Central memory CD8-positive, alpha-beta T cell (primary cell): Measurements from ENCODE around the gene TM9SF1.
A peak's percentile ranks its signal among the peaks of the same experiment; 100 is the strongest.
"Not testable (repeated sequence)": the region's sequence is repeated elsewhere in the genome, so short reads cannot be mapped to it uniquely, and the experiment has no call there.

ENCODE experiments used
- ATAC-seq: fragments of 150-1000 bp; cut with Tn5 transposase; replicated peaks from 2 replicates; pipeline ENCODE4 v1.10.0; 2022; ENCODE audit warnings: mild to moderate bottlenecking, moderate FRiP score, moderate number of reproducible peaks; ENCODE audit not compliant: poor library complexity, severe bottlenecking; ENCODE audit errors: extremely low read depth
- DNase-seq, 2 donors: peaks; one replicate each; pipeline ENCODE4 v3.0.0; 2021; ENCODE audit warnings: low spot score in 2 of 2
- H3K27ac Mint-ChIP-seq: one replicate; pipeline ENCODE4 v1.8.0; 2022; ENCODE audit warnings: low read depth, mild to moderate bottlenecking, moderate library complexity, mixed read lengths
- H3K27me3 Mint-ChIP-seq: one replicate; pipeline ENCODE4 v1.8.0; 2022; ENCODE audit warnings: mixed read lengths
- H3K36me3 Mint-ChIP-seq: one replicate; pipeline ENCODE4 v1.8.0; 2022; ENCODE audit warnings: mild to moderate bottlenecking, moderate library complexity, mixed read lengths; ENCODE audit not compliant: insufficient read depth
- H3K4me1 Mint-ChIP-seq: one replicate; pipeline ENCODE4 v1.8.0; 2022; ENCODE audit warnings: mixed read lengths
- H3K4me3 Mint-ChIP-seq: one replicate; pipeline ENCODE4 v1.8.0; 2022; ENCODE audit warnings: mild to moderate bottlenecking, moderate library complexity, mixed read lengths
- H3K9me3 Mint-ChIP-seq: one replicate; pipeline ENCODE4 v1.8.0; 2022; ENCODE audit warnings: mixed read lengths

TM9SF1 gene

GRCh38 chr14:24234095-24235005, 39.1 kb upstream of the TM9SF1 start:
- no peak for ATAC-seq
- H3K36me3 Mint-ChIP-seq, result peaks cover 37% of the 10 kb centered on the region
- DNase-seq, result no peak
- H3K9me3 Mint-ChIP-seq, result no peaks in the 10 kb centered on the region
- peaks cover 68% of the 10 kb centered on the region for H3K4me1 Mint-ChIP-seq
- H3K27ac Mint-ChIP-seq, result peak overlapping the region; percentile 49
- H3K27me3 Mint-ChIP-seq, result no peaks in the 10 kb centered on the region
- H3K4me3 Mint-ChIP-seq, result peak overlapping the region; percentile 86

GRCh38 chr14:24233538-24233866, 38.3 kb upstream of the TM9SF1 start:
- Mint-ChIP-seq H3K27me3 (no peaks in the 10 kb centered on the region), H3K4me3 (peak overlapping the region; percentile 86), H3K9me3 (no peaks in the 10 kb centered on the region), H3K4me1 (peaks cover 64% of the 10 kb centered on the region), H3K27ac (peak overlapping the region; percentile 8), H3K36me3 (peaks cover 31% of the 10 kb centered on the region)
- no peak for ATAC-seq
- no peak for DNase-seq

- ATAC-seq (peak; percentile 15), DNase-seq (no peak)
- H3K27me3 Mint-ChIP-seq, result no peaks in the 10 kb centered on the region
- H3K4me1 Mint-ChIP-seq, result peaks cover 60% of the 10 kb centered on the region
- H3K9me3 Mint-ChIP-seq, result no peaks in the 10 kb centered on the region
- peak within 1 kb of the TSS; percentile 86 for H3K4me3 Mint-ChIP-seq
- peak within 1 kb of the TSS; percentile 89 for H3K27ac Mint-ChIP-seq
- H3K36me3 Mint-ChIP-seq, result peaks cover 27% of the 10 kb centered on the region
These were observed 37.6 kb upstream of the TM9SF1 start, which contains the start of gene GMPR2 for GRCh38 chr14:24232645-24233537. Gene GMPR2 (plus strand): TSS chr14:24232929. CDS start chr14:24233254, 325 bp downstream.

GRCh38 chr14:24232121-24232644, 36.9 kb upstream of the TM9SF1 start, which contains the start of gene NEDD8:
Gene NEDD8 (minus strand): TSS chr14:24232367. CDS start chr14:24232267, 100 bp downstream.
- peak; percentile 88 for ATAC-seq
- Mint-ChIP-seq H3K36me3 (peaks cover 25% of the 10 kb centered on the region), H3K27ac (peak within 1 kb of the TSS; percentile 89), H3K9me3 (no peaks in the 10 kb centered on the region), H3K4me1 (peaks cover 58% of the 10 kb centered on the region), H3K27me3 (no peaks in the 10 kb centered on the region), H3K4me3 (peak within 1 kb of the TSS; percentile 86)
- peak; percentile 77 to 79 for DNase-seq

- H3K27ac Mint-ChIP-seq, result peak overlapping the region; percentile 89
- peaks cover 56% of the 10 kb centered on the region for H3K4me1 Mint-ChIP-seq
- peak overlapping the region; percentile 86 for H3K4me3 Mint-ChIP-seq
- H3K36me3 Mint-ChIP-seq, result peaks cover 20% of the 10 kb centered on the region
- H3K27me3 Mint-ChIP-seq, result no peaks in the 10 kb centered on the region
- DNase-seq, result no peak
- H3K9me3 Mint-ChIP-seq, result no peaks in the 10 kb centered on the region
- ATAC-seq, result peak; percentile 38
These were observed 36.3 kb upstream of the TM9SF1 start for GRCh38 chr14:24231263-24232120.

GRCh38 chr14:24228902-24229301, 33.7 kb upstream of the TM9SF1 start:
- Mint-ChIP-seq H3K27me3 (no peaks in the 10 kb centered on the region), H3K36me3 (peaks cover 20% of the 10 kb centered on the region), H3K9me3 (no peaks in the 10 kb centered on the region), H3K4me1 (peaks cover 41% of the 10 kb centered on the region), H3K27ac (peak overlapping the region; percentile 25), H3K4me3 (no peak overlapping the region)
- ATAC-seq (no peak), DNase-seq (no peak)

GRCh38 chr14:24226473-24226872, 31.2 kb upstream of the TM9SF1 start:
- Mint-ChIP-seq H3K4me3 (no peak overlapping the region), H3K27ac (no peak overlapping the region), H3K36me3 (peaks cover 16% of the 10 kb centered on the region), H3K27me3 (no peaks in the 10 kb centered on the region), H3K4me1 (peaks cover 26% of the 10 kb centered on the region), H3K9me3 (no peaks in the 10 kb centered on the region)
- no peak for DNase-seq
- ATAC-seq, result no peak

- no peak for ATAC-seq
- DNase-seq, result no peak
- Mint-ChIP-seq H3K27ac (peak overlapping the region; percentile 62), H3K9me3 (no peaks in the 10 kb centered on the region), H3K36me3 (peaks cover 16% of the 10 kb centered on the region), H3K27me3 (no peaks in the 10 kb centered on the region), H3K4me1 (peaks cover 21% of the 10 kb centered on the region), H3K4me3 (no peak overlapping the region)
These were observed 29.4 kb upstream of the TM9SF1 start for GRCh38 chr14:24224618-24225071.

- not testable (repeated sequence) for H3K27me3 Mint-ChIP-seq, H3K27ac Mint-ChIP-seq, H3K4me3 Mint-ChIP-seq, H3K9me3 Mint-ChIP-seq, DNase-seq, ATAC-seq
- H3K4me1 Mint-ChIP-seq, result peaks cover 21% of the 10 kb centered on the region
- H3K36me3 Mint-ChIP-seq, result peaks cover 17% of the 10 kb centered on the region
These were observed 27.7 kb upstream of the TM9SF1 start for GRCh38 chr14:24222987-24223386.

GRCh38 chr14:24219521-24219920, 24.3 kb upstream of the TM9SF1 start:
- Mint-ChIP-seq H3K27ac (no peak overlapping the region), H3K4me3 (no peak overlapping the region)
- no peak for ATAC-seq

GRCh38 chr14:24219080-24219479, 23.8 kb upstream of the TM9SF1 start:
- no peak overlapping the region for H3K4me3 Mint-ChIP-seq
- H3K27me3 Mint-ChIP-seq, result no peaks in the 10 kb centered on the region
- H3K9me3 Mint-ChIP-seq, result no peaks in the 10 kb centered on the region
- no peak for ATAC-seq
- H3K4me1 Mint-ChIP-seq, result peaks cover 31% of the 10 kb centered on the region
- no peak overlapping the region for H3K27ac Mint-ChIP-seq
- H3K36me3 Mint-ChIP-seq, result peaks cover 19% of the 10 kb centered on the region
- DNase-seq, result no peak

More at GRCh38 chr14:24219521-24219920, 24.3 kb upstream of the TM9SF1 start:
- H3K27me3 Mint-ChIP-seq, result no peaks in the 10 kb centered on the region
- peaks cover 19% of the 10 kb centered on the region for H3K36me3 Mint-ChIP-seq
- H3K4me1 Mint-ChIP-seq, result peaks cover 29% of the 10 kb centered on the region
- no peaks in the 10 kb centered on the region for H3K9me3 Mint-ChIP-seq
- no peak for DNase-seq
